Measurements from ENCODE around the gene ABCA1. TPM values are rescaled to one million over a fixed set of nuclear protein-coding genes. Genes with fewer than 3 reads are reported as not detected.
A peak's percentile ranks its signal among the peaks of the same experiment; 100 is the strongest.
"Not testable (repeated sequence)": the region's sequence is repeated elsewhere in the genome, so short reads cannot be mapped to it uniquely, and the experiment has no call there.

ABCA1 gene
- total RNA-seq, 2 donors from 2014 or later = 5.7 to 21.7 TPM

DNA sequence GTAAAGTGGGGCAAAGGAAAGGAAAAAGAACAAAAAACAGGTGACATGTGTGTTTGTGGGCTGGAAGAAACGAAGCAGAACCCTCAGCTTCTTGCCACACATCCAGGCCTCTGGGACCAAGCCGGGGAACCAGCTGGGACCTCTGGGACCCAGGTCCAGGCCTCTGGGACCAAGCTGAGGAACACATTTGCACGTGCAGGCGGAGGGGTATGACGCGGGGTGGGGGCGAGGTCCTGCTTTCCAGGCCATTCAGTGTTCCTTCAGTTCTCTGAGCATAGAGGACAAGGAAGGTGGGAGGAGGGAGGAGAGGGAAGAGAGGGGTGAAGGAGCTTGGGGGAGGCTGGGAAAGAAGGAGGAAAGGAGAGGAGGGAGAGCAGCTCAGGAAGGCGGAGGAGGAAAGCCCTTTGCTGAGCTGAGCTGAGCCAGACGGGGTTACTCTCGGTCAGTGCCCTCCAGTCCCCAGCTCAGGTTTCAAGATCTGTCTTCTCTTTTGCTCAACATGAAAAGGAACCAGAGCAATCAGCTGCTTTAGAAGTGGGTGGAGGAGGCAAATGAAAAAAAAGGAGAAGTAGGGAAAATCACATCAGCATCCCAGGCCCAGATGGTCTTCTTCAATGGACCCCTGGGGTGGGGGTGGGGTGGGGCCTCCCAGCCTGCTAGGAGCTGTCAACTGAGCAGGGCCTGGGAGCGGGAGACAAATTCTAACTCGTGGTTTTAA, 59.1 kb downstream of the ABCA1 start:
- Mint-ChIP-seq H3K9me3 (no peaks in the 10 kb centered on the region), H3K36me3 (no peaks in the 10 kb centered on the region), H3K27ac (peak overlapping the region in 1 of 2 donors; percentile 45)
- DNase-seq (ENCODE audit: low spot score in 2 of 2) (no peak), ATAC-seq (no peak)

DNA sequence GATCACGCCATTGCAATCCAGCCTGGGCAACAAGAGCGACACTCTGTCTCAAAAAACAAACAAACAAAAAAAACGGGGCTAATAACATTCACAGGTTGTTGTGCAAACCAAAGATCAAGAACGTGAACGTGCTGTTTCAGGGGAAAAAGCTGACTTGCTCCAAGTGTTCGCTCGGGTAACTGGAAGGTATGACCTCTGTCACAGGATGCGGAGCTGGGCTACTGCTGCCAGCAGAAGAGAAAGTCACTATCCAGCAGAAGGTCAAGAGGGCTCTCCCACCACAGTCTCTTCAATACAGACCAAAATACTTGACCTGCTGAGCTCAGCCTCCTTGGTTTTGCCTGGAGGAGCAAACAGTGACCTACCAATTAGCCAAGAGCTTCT, 59.7 kb downstream of the ABCA1 start:
- Mint-ChIP-seq H3K9me3 (no peaks in the 10 kb centered on the region), H3K36me3 (no peaks in the 10 kb centered on the region), H3K27ac (peak overlapping the region in 1 of 2 donors; percentile 45)
- no peak for DNase-seq (ENCODE audit: low spot score in 2 of 2)
- no peak for ATAC-seq

DNA sequence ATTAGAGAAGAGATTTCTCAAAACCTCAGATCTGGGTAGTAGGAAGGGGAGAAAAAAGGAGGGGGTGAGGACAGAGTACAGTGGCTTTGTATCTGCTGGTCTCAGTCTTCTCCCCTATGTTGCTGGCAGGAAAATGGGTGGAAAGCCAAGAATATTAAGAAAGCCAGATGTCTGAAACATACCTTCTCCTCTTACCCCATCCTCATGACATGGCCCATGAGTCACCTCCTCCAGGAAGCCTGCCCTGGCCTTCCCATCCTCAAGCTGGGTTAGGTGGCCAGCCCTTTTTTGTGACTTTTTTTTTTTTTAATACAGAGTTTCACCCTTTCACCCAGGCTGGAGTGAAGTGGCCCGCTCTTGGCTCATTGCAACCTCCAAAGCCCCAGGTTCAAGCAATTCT, 61.8 kb downstream of the ABCA1 start:
- Mint-ChIP-seq H3K36me3 (no peaks in the 10 kb centered on the region), H3K9me3 (no peaks in the 10 kb centered on the region), H3K27ac (no peak overlapping the region)
- DNase-seq (ENCODE audit: low spot score in 2 of 2) = no peak
- ATAC-seq = peak in 1 of 2 donors; percentile 43

DNA sequence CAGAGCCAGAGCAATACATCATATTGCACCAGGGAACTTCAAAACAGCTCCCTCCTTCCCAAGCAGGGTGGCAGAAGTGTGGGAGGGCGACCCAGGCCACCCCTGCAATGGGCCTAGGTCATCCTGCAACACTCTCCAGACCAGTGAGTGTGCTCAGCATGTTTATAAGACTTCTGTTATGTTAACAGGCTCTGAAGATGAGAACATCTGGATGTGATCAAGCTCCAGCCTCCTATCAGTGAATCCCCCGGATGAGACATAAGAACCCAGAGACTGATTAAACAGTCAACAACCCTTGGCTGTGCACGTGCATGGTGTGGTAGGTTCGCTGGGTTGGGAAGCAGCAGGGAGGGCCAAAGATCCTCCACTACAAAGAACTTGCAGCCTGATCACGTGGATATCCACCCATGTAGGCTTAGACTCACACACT, 63.3 kb downstream of the ABCA1 start:
- ATAC-seq = no peak
- no peak for DNase-seq (ENCODE audit: low spot score in 2 of 2)
- H3K36me3 Mint-ChIP-seq = no peaks in the 10 kb centered on the region
- H3K27ac Mint-ChIP-seq = no peak overlapping the region
- H3K9me3 Mint-ChIP-seq = no peaks in the 10 kb centered on the region

DNA sequence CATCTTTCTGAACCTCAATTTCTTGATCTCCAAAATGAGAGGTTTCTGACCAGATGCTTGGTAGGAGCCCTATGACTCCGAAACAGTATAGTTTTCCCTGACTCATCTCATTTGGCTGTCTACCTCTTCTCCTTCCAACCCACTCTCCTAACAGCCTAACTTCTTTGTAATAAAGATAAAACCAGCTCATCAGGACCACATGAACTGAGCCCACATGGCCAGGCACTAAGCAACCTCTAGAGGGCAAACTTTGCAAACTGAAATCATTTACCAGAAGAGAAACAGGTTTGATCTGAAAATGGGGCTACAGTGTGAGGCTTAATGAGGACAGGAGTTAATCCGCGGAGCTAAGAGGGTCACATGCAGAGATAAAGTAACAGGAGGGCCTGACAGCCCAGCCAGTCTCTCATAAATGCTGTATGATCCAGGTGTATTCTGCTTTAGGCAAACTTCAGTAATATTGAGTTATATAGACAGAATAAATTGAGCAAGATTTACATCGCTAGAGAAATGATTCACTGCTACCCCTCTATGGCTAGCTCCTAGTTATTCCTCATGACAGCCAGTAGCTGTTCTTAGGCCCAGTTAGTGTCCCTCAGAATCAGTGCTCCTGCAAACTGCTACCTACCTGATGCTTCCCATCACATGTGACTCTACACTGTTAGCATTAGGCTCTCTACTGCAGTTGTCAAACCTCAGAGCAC, 64.6 kb downstream of the ABCA1 start:
- DNase-seq (ENCODE audit: low spot score in 2 of 2) (peak in 1 of 2 donors; percentile 34), ATAC-seq (peak; percentile 84 to 87)
- no peak overlapping the region for H3K27ac Mint-ChIP-seq
- no peaks in the 10 kb centered on the region for H3K36me3 Mint-ChIP-seq
- no peaks in the 10 kb centered on the region for H3K9me3 Mint-ChIP-seq

DNA sequence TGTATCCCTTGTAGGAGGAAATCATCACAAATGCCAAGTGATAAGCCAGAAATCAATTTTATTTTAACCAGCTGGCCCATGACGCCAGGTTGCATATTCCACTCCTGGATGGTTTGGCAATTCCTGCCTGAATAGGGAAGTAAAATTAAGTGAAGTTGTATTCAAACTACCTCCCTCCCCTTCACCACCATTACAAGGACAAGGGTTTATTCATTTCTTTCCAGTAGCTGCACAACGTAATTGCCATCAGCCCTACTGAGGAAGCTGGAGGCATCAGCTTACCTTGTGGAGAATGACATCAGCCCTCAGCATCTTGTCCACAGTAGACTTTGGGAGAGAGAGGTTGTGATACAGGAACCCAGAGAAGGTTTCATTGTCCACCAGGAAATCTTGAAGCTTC, 66.6 kb downstream of the ABCA1 start:
- DNase-seq (ENCODE audit: low spot score in 2 of 2) = no peak
- no peak overlapping the region for H3K27ac Mint-ChIP-seq
- no peaks in the 10 kb centered on the region for H3K9me3 Mint-ChIP-seq
- H3K36me3 Mint-ChIP-seq = no peaks in the 10 kb centered on the region
- ATAC-seq = no peak

DNA sequence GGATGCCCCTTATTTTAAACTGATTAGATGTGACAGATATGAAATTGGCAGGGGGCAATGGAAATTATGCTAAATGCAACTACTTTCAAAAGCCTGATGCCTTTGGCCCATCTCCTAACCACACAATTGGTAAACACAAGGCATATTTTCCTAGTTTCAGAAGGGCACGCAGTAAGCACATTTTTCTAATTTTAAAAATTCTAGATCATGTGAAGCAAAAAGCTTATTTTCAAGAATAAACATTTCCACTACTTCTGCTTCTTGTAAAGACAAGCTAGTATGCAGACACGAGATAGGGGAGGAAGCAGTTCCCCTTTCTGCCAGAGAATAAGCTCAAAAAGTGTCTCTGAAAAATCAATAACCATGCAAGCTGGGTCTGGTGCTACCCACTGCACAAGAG, 67.7 kb downstream of the ABCA1 start:
- H3K36me3 Mint-ChIP-seq = no peaks in the 10 kb centered on the region
- no peaks in the 10 kb centered on the region for H3K9me3 Mint-ChIP-seq
- DNase-seq (ENCODE audit: low spot score in 2 of 2) (no peak), ATAC-seq (no peak)
- H3K27ac Mint-ChIP-seq = no peak overlapping the region

DNA sequence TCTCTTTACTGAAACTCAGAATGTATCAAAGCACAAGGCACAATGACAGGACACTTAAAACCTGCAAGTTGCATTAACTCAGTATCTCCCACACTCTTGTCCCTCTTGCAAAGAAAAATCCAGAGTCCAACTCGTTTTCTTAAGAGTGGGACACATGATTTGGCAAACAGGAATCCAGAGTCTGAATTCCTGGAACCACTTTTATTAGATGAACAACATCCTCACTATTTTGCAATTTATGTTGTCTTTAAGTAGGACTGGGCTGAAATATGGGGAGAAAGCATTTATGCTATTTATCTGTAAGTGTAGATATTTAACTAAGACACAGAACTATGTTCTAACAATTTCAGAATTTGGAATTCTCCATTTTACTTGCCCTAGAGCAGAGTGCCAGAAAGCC, 69.1 kb downstream of the ABCA1 start:
- DNase-seq (ENCODE audit: low spot score in 2 of 2) (no peak), ATAC-seq (no peak)
- no peaks in the 10 kb centered on the region for H3K36me3 Mint-ChIP-seq
- no peak overlapping the region for H3K27ac Mint-ChIP-seq
- H3K9me3 Mint-ChIP-seq = no peaks in the 10 kb centered on the region

DNA sequence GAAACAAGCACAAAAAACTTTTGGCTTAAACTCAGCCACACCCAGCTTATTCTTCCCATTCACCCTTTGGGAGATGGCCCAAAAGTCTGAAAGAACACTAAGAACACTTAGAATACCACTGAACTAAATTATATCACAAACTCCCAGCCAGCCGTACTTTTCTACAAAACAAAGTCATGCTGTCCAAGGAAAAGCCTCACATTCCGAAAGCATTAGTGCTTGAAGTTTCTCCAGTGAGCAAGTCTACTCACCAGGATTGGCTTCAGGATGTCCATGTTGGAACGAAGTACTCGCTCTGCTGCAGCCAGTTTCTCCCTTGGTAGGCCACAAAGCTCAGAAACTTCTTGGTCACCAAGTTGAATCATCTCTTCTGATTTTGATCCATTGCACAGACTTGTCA, 69.7 kb downstream of the ABCA1 start:
- H3K9me3 Mint-ChIP-seq = no peaks in the 10 kb centered on the region
- ATAC-seq (no peak), DNase-seq (ENCODE audit: low spot score in 2 of 2) (no peak)
- no peaks in the 10 kb centered on the region for H3K36me3 Mint-ChIP-seq
- no peak overlapping the region for H3K27ac Mint-ChIP-seq

DNA sequence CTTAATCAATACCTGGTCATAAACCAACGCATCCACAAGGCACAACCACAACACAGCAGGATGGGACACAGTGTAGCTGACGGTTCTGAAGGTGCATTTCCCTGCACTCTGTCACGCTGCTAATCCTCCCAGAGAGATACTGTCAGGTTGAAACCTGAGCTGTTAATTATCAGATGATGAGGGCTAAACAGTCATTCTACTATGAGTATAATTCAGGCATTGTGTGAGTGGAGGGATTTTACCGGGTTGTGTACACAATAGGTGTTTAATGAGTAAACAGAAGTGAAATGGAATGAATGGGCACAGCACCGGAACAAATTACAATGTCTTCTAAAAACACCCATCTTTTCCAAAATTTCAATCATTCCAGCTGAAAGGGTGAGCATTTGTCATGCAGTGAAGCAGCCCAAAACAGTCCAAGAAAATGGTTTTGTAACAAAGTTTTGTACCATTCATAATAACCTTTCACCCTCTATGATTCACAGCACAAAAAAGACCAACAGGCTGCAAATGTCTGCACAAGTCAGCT, 71.5 kb downstream of the ABCA1 start:
- no peaks in the 10 kb centered on the region for H3K36me3 Mint-ChIP-seq
- ATAC-seq (peak in 1 of 2 donors; percentile 65), DNase-seq (ENCODE audit: low spot score in 2 of 2) (no peak)
- H3K27ac Mint-ChIP-seq = no peak overlapping the region
- H3K9me3 Mint-ChIP-seq = no peaks in the 10 kb centered on the region

DNA sequence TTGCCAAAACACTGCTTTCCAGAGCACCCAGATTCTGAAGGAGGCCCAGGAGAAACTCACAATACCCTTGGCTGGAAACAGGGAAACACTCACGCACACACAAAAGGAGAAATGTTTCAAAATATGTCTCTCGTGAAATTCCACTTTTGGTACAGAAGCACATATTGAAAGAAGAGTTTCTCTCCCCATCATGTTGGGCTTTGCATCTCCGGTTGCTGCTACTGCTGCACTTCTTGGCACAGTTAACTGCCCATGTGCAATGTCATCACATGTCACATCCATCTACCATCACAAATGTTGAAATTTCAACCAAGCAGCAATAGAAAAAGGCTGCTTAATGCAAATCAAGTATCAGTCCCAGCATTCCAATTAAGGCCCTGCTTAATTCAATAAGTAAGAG, 72.1 kb downstream of the ABCA1 start:
- H3K36me3 Mint-ChIP-seq = no peaks in the 10 kb centered on the region
- no peak for DNase-seq (ENCODE audit: low spot score in 2 of 2)
- no peak overlapping the region for H3K27ac Mint-ChIP-seq
- no peak for ATAC-seq
- no peaks in the 10 kb centered on the region for H3K9me3 Mint-ChIP-seq

DNA sequence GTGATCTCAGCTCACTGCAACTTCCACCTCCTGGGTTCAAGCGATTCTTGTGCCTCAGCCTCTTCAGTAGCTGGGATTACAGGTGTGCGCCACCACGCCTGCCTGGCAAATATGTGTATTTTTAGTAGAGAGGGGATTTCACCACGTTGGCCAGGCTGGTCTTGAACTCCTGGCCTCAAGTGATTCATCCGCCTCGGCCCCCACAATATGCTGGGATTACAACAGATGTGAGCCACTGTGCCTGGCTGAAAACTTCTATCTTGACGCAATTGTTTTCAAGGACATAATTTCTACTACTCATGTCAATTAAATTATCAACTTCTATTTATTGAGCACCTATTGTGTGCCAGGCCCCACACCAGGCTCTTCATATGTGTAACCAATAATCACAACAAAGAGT, 72.7 kb downstream of the ABCA1 start:
- not testable (repeated sequence) for H3K36me3 Mint-ChIP-seq; H3K27ac Mint-ChIP-seq; H3K9me3 Mint-ChIP-seq; ATAC-seq; DNase-seq (ENCODE audit: low spot score in 2 of 2)

DNA sequence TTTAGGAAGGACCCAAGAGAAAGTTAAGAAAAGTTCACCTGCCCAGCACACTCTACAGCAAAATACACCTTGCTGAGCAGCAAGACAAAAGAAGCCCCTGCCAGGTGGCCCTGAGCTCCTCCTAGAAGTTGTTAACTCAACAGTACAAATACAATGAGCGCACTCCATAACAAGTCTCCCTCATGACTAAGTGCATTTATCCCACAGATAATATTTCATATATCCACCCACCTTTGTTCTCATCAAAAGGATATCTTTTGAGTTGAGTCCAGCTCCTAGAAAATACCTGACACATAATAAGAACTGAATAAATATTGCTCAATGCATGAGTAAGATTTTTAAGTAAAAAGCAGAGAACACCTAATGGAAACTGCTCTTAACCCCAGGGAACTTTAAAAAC, 73.3 kb downstream of the ABCA1 start:
- Mint-ChIP-seq H3K36me3 (no peaks in the 10 kb centered on the region), H3K9me3 (no peaks in the 10 kb centered on the region), H3K27ac (no peak overlapping the region)
- no peak for DNase-seq (ENCODE audit: low spot score in 2 of 2)
- ATAC-seq = peak in 1 of 2 donors; percentile 39

DNA sequence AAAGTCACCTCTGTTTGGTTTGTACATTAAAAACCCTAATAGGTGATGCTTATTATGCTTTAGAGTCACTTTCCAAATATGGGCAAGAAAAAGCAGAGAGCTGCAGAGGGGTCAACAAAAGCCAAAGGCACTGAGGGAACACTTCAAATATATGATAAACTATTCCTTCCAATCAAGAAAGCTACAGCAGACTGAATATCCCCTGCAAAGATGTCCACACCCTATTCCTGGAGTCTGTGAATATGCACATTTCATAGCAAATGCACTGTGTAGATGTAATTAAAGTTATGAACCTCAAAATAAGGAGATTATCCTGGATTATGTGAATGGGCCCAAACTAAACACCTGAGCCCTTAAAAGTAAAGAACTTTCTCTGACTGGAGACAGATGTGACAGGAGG, 74.3 kb downstream of the ABCA1 start:
- DNase-seq (ENCODE audit: low spot score in 2 of 2) = no peak
- ATAC-seq = no peak
- H3K27ac Mint-ChIP-seq = peak overlapping the region; percentile 60 to 61
- H3K36me3 Mint-ChIP-seq = no peaks in the 10 kb centered on the region
- no peaks in the 10 kb centered on the region for H3K9me3 Mint-ChIP-seq

DNA sequence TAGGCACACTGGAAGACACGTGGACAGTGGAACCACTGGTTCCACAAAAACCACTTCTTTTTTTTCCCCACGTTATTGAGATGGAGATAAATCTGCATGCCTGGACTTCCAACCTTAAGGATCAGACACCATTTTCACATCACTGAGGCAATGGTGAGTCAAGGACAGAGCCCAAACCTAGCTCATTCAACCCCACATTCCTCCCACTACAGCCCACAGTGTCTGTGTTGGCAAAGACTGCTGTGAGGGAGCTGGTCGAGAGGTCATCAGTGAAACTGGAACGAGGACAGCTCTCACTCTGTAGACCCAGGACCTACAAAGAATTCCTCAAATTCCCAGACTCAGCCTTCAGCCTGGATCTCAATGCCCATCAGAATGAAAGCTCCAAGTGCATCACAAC, 74.8 kb downstream of the ABCA1 start:
- no peak for ATAC-seq
- peak overlapping the region in 1 of 2 donors; percentile 60 for H3K27ac Mint-ChIP-seq
- no peaks in the 10 kb centered on the region for H3K36me3 Mint-ChIP-seq

DNA sequence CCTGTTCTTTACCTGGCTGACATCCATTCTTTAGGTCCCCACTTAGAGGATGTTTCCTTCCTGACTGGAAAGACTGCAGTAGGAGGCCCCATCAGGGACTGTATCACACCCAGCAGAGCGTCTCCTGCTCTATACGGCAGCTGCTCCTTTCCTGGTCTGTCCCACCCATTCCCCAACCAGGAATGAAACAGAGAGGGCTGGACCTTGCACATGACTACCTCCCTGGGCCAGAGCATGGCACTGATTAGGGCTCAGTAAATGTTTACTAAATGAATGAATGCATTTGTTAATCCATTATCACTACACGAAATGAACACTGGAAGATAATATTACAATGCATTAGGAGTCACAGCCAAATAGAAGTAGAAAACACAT, 76.4 kb downstream of the ABCA1 start:
- H3K27ac Mint-ChIP-seq = peak overlapping the region in 1 of 2 donors; percentile 12
- ATAC-seq (peak in 1 of 2 donors; percentile 4), DNase-seq (ENCODE audit: low spot score in 2 of 2) (no peak)
- no peaks in the 10 kb centered on the region for H3K36me3 Mint-ChIP-seq
- H3K9me3 Mint-ChIP-seq = no peaks in the 10 kb centered on the region

More for the DNA sequence above, 74.8 kb downstream of the ABCA1 start:
- H3K9me3 Mint-ChIP-seq = no peaks in the 10 kb centered on the region
- no peak for DNase-seq (ENCODE audit: low spot score in 2 of 2)

DNA sequence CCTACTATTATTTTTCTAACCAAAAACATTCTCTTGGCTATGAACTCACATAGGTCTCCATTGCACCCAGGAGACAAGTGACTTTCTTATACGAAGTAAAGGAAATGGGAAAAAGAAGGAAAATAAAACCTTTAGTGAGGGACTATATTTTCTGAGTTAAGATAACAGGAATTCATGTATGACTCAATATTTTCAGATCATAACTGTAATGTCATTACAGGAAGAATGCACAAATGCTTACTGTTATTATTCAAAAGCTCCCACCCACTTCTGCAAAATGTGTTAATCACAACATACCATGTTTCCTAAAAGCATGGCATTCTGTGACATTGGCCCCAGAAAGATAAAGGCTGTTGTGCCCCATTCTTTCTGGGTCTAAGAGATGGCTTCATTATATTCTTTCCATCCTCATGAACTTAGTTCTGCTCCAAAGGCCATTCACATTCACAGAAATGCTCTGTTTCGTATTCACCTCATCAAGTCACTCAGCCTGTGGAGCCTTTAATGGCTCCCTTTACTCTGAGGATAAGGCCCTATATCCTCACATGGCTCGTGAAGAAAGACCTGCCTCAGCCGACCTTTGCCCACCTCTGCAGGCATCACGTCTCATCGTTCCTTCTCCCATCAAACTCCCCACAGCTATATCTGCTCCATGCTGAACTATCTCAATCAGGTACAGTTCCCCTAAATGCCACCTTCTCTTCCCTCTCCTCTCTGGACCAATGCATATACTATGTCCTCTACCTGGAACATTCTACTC, 77.0 kb downstream of the ABCA1 start:
- H3K9me3 Mint-ChIP-seq = no peaks in the 10 kb centered on the region

More for the DNA sequence above, 77.0 kb downstream of the ABCA1 start:
- ATAC-seq (peak in 1 of 2 donors; percentile 48), DNase-seq (ENCODE audit: low spot score in 2 of 2) (no peak)
- Mint-ChIP-seq H3K36me3 (no peaks in the 10 kb centered on the region), H3K27ac (peak overlapping the region in 1 of 2 donors; percentile 12)
